ENCODE measurements around the gene AP3B1. TPM values are rescaled to one million over a fixed set of nuclear protein-coding genes. Genes with fewer than 3 reads are reported as not detected.

AP3B1 gene
- total RNA-seq, 1 experiment from 2014 or later, result 50.3 TPM

DNA sequence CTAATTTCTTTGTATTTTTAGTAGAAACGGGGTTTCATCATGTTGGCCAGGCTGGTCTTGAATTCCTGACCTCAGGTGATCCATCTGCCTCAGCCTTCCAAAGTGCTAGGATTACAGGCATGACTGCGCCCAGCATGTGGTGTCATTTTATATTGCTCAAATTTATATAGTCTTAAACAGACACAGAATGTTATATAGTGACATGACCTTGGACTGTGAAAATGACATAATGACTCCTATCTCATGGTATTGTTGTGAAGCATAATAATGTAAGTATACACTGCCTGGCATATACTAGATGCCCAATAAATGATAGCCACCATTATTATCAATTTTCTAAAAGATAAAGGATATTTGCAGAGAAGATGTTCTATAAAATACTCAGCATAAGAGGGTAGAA, 341.1 kb downstream of the AP3B1 start (continued):
- TF ChIP-seq, protein P1, sequence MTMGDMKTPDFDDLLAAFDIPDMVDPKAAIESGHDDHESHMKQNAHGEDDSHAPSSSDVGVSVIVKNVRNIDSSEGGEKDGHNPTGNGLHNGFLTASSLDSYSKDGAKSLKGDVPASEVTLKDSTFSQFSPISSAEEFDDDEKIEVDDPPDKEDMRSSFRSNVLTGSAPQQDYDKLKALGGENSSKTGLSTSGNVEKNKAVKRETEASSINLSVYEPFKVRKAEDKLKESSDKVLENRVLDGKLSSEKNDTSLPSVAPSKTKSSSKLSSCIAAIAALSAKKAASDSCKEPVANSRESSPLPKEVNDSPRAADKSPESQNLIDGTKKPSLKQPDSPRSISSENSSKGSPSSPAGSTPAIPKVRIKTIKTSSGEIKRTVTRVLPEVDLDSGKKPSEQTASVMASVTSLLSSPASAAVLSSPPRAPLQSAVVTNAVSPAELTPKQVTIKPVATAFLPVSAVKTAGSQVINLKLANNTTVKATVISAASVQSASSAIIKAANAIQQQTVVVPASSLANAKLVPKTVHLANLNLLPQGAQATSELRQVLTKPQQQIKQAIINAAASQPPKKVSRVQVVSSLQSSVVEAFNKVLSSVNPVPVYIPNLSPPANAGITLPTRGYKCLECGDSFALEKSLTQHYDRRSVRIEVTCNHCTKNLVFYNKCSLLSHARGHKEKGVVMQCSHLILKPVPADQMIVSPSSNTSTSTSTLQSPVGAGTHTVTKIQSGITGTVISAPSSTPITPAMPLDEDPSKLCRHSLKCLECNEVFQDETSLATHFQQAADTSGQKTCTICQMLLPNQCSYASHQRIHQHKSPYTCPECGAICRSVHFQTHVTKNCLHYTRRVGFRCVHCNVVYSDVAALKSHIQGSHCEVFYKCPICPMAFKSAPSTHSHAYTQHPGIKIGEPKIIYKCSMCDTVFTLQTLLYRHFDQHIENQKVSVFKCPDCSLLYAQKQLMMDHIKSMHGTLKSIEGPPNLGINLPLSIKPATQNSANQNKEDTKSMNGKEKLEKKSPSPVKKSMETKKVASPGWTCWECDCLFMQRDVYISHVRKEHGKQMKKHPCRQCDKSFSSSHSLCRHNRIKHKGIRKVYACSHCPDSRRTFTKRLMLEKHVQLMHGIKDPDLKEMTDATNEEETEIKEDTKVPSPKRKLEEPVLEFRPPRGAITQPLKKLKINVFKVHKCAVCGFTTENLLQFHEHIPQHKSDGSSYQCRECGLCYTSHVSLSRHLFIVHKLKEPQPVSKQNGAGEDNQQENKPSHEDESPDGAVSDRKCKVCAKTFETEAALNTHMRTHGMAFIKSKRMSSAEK (CRISPR knock-in tag; IDR thresholded peaks at IDR 0.05; ENCODE audit: borderline replicate concordance), result no peak
- no peak for TF ChIP-seq EMX1 (CRISPR knock-in tag; IDR thresholded peaks at IDR 0.05)
- no peak for TF ChIP-seq ATF2 (CRISPR knock-in tag; IDR thresholded peaks at IDR 0.05; ENCODE audit: borderline replicate concordance, low read depth)

GRCh38 chr5:77952636-77953212, 341.8 kb downstream of the AP3B1 start:
- Mint-ChIP-seq H3K4me3 (no peak overlapping the region), H3K9me3 (no peaks in the 10 kb centered on the region), H3K27ac (no peak overlapping the region), H3K36me3 (no peaks in the 10 kb centered on the region), H3K4me1 (peaks cover 7% of the 10 kb centered on the region), H3K27me3 (ENCODE audit: low read depth) (peaks cover 67% of the 10 kb centered on the region)
- POLR2A ChIA-PET, result no interaction called here
- no peak for DNase-seq (ENCODE audit: low spot score)
- ATAC-seq, result no peak
- CTCF ChIA-PET, result no interaction called here
- no peak for TF ChIP-seq OVOL2 (CRISPR knock-in tag; IDR thresholded peaks at IDR 0.05; ENCODE audit: borderline replicate concordance)
- TF ChIP-seq, protein P2, sequence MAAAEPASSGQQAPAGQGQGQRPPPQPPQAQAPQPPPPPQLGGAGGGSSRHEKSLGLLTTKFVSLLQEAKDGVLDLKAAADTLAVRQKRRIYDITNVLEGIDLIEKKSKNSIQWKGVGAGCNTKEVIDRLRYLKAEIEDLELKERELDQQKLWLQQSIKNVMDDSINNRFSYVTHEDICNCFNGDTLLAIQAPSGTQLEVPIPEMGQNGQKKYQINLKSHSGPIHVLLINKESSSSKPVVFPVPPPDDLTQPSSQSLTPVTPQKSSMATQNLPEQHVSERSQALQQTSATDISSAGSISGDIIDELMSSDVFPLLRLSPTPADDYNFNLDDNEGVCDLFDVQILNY (CRISPR knock-in tag; IDR thresholded peaks at IDR 0.05), result no peak
- TF ChIP-seq JUN (CRISPR knock-in tag; IDR thresholded peaks at IDR 0.05), result no peak
- no peak for TF ChIP-seq SMAD3 (CRISPR knock-in tag; IDR thresholded peaks at IDR 0.05; ENCODE audit: borderline replicate concordance)
- no peak for TF ChIP-seq ARID4B (CRISPR knock-in tag; IDR thresholded peaks at IDR 0.05; ENCODE audit: borderline replicate concordance)
- no peak for TF ChIP-seq ATF1 (CRISPR knock-in tag; IDR thresholded peaks at IDR 0.05)
- TF ChIP-seq ZNF232 (CRISPR knock-in tag; IDR thresholded peaks at IDR 0.05), result no peak

Other genes with a start within 250 kb of the AP3B1 start
- 38.3 to 43.8 TPM (median 39.2 TPM) in 3 replicates for gene SCAMP1, start 65.9 kb upstream of the AP3B1 start, total RNA-seq (2021)